HG03175 (cell line): ENCODE results near the gene LIME1.
"Not testable (repeated sequence)": the region's sequence is repeated elsewhere in the genome, so short reads cannot be mapped to it uniquely, and the experiment has no call there.

Source experiments
- ATAC-seq: cut with Tn5 transposase; IDR thresholded peaks from one replicate; pipeline ENCODE4 v1.9.1; 2021; ENCODE audit warnings: mild to moderate bottlenecking, moderate library complexity; ENCODE audit not compliant: unreplicated experiment

Gene LIME1

GRCh38 chr20:63769891-63770474 lies 33.5 kb downstream of the LIME1 start:
- ATAC-seq, result no peak

- ATAC-seq, result no peak
Measured at GRCh38 chr20:63771046-63771707, 34.7 kb downstream of the LIME1 start.

GRCh38 chr20:63772781-63773518 lies 36.5 kb downstream of the LIME1 start:
- ATAC-seq, result no peak

- no peak for ATAC-seq
Measured at GRCh38 chr20:63773571-63774241, 37.2 kb downstream of the LIME1 start.

- no peak for ATAC-seq
Measured at GRCh38 chr20:63774306-63774705, 37.8 kb downstream of the LIME1 start.

- no peak for ATAC-seq
Measured at GRCh38 chr20:63775096-63775978, 38.9 kb downstream of the LIME1 start.

- ATAC-seq, result not testable (repeated sequence)
Measured at GRCh38 chr20:63776875-63777274, 40.4 kb downstream of the LIME1 start.

GRCh38 chr20:63777614-63778013 lies 41.1 kb downstream of the LIME1 start:
- ATAC-seq, result no peak

- no peak for ATAC-seq
Measured at GRCh38 chr20:63778034-63778752, 41.7 kb downstream of the LIME1 start.

GRCh38 chr20:63778857-63779256 lies 42.4 kb downstream of the LIME1 start:
- no peak for ATAC-seq

GRCh38 chr20:63781181-63781580 lies 44.7 kb downstream of the LIME1 start:
- no peak for ATAC-seq

GRCh38 chr20:63782051-63782471 lies 45.6 kb downstream of the LIME1 start:
- no peak for ATAC-seq

GRCh38 chr20:63782521-63782971 lies 46.1 kb downstream of the LIME1 start:
- ATAC-seq, result no peak

GRCh38 chr20:63783970-63784369 lies 47.5 kb downstream of the LIME1 start:
- ATAC-seq, result no peak

GRCh38 chr20:63785691-63786131 lies 49.2 kb downstream of the LIME1 start:
- ATAC-seq, result no peak

- ATAC-seq, result no peak
Measured at GRCh38 chr20:63787302-63787701, 50.8 kb downstream of the LIME1 start.

GRCh38 chr20:63787749-63788148 lies 51.3 kb downstream of the LIME1 start:
- ATAC-seq, result no peak
